ENCODE results near the gene ABCC11.

DNA sequence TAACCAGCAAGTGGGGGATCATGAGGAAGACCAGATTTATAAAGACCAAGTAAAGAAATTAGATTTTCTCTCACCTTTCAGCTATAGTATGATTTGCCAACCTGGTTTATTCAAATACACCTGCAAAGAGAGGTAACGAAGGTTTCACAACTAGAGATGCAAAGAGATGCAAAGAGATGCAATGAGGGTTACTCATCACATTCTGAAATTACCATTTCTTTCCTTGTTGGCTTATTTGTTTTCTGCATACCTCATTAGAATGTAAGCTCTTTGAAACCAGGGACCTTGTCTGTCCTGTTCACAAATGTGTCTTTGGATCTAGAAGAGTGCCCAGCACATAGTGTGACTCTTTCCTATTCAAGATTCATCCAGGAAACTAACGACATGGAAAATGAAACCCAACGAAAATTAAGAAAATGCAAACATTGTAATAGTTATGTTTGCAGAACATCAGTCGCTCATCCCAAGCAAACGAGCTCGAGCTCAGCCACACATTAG, 12.2 kb downstream of the ABCC11 start:
- no peak for TF ChIP-seq YY1 (IDR thresholded peaks at IDR 0.05; ENCODE audit: insufficient read depth, insufficient read length)
- TF ChIP-seq SUZ12 (IDR thresholded peaks at IDR 0.05; ENCODE audit: extremely low read depth, insufficient read depth, insufficient read length): no peak
- no peak for TF ChIP-seq ZNF274 (IDR thresholded peaks at IDR 0.05; ENCODE audit: low read depth, low read length)

All from NT2/D1 (cell line).